Cardiac fibroblast (primary cell): ENCODE data around the gene SCP2.

Source experiments
- DNase-seq, 2 donors: peaks; one replicate each; pipeline versions ENCODE4 v3.0.0 to v3.0.0-alpha.2; 2010; ENCODE audit warnings: low read depth in 2 of 2
- H3K4me3 ChIP-seq, 2 donors: replicated peaks in 1 of 2; 1 replicate in 1 of 2; 2 replicates in 1 of 2; pipeline ENCODE4 v1.5.1; 2011; ENCODE audit warnings: low read depth in 2 of 2, low read length in 2 of 2, mild to moderate bottlenecking in 2 of 2, moderate library complexity in 1 of 2
- TF ChIP-seq, protein P1 (sequence below): IDR thresholded peaks from one replicate; pipeline ENCODE4 v1.5.1; 2011; ENCODE audit warnings: low read depth, mild to moderate bottlenecking, low read length, inconsistent platforms

Gene SCP2

DNA sequence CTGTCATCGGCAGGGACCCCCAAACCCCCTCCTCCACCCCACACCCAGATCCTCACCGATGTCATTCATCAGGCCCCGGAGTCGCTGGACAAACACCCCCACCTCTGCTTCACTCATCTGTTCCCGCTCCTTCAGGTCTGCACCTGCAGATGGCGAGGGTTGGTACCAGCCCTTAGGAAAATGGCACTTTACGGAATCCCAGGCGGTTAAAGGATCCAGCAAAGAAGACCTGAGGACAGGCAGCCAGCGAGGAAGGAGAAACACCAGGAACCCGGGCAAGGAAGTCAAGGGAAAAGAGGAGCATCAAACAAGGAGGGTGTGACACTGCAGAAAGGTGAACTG, 19.3 kb upstream of the SCP2 start:
- H3K4me3 ChIP-seq = no peak overlapping the region
- DNase-seq = no peak
- TF ChIP-seq, protein P1, sequence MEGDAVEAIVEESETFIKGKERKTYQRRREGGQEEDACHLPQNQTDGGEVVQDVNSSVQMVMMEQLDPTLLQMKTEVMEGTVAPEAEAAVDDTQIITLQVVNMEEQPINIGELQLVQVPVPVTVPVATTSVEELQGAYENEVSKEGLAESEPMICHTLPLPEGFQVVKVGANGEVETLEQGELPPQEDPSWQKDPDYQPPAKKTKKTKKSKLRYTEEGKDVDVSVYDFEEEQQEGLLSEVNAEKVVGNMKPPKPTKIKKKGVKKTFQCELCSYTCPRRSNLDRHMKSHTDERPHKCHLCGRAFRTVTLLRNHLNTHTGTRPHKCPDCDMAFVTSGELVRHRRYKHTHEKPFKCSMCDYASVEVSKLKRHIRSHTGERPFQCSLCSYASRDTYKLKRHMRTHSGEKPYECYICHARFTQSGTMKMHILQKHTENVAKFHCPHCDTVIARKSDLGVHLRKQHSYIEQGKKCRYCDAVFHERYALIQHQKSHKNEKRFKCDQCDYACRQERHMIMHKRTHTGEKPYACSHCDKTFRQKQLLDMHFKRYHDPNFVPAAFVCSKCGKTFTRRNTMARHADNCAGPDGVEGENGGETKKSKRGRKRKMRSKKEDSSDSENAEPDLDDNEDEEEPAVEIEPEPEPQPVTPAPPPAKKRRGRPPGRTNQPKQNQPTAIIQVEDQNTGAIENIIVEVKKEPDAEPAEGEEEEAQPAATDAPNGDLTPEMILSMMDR = no peak

DNA sequence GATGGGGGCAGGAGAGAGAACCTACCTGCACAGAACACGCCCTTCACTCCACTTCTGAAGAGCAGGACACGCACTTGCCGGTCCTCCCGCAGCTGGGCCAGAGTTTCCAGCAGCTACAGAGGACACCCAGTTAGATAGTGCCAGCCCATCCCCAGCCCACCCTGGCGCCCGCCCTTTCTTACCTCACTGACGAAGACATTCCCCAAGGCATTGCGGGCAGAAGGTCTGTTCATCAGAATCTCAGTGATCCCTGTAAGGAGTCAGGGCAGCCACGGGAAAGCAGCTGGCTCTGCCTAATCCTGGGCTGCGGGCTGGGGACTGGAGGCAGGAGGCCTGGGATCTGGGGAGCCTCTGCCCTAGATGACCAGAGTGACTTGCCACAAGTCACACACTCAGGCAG, 15.5 kb upstream of the SCP2 start:
- no peak overlapping the region for H3K4me3 ChIP-seq
- TF ChIP-seq, protein P1 = no peak

DNA sequence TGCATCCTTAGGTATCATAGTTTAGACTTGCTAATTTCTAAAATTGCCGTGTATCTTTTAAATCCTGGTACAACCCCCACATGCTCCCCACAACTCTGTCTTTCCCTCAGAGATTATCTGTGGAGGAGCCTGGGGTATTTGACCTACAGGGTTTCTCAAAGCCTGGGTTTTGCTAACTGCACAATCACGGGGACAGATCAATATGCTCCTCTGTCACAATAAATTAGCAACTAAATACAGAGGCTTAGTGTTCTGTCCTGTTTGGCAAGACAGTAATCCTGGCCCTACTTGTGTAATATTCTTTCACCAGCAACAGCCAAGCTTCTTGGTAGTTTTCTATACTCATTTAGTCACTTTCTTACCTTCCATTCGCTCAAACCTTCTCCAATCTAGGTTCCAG, 14.1 kb upstream of the SCP2 start:
- TF ChIP-seq, protein P1 = no peak
- DNase-seq = no peak
- no peak overlapping the region for H3K4me3 ChIP-seq

More for the DNA sequence above, 15.5 kb upstream of the SCP2 start:
- no peak for DNase-seq

DNA sequence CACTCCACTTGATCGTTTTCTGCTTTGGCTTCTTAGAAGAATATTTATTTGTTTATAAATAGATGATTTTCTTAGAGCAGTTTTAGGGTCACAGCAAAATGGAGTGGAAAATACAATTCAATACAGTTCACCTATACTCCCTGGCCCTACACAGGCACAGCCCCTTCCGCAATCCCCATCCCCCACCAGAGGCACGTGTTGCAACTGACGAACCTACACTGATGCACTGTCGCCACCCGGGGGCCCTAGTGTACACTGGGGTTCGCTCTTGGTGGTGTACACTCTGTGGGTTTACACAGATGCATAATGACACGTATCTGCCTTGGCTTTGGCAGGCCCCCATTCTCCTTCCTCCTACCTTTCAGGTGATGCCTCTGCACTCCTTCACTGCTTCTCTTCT, 13.5 kb upstream of the SCP2 start:
- TF ChIP-seq, protein P1 = no peak
- no peak for DNase-seq
- H3K4me3 ChIP-seq = no peak overlapping the region

DNA sequence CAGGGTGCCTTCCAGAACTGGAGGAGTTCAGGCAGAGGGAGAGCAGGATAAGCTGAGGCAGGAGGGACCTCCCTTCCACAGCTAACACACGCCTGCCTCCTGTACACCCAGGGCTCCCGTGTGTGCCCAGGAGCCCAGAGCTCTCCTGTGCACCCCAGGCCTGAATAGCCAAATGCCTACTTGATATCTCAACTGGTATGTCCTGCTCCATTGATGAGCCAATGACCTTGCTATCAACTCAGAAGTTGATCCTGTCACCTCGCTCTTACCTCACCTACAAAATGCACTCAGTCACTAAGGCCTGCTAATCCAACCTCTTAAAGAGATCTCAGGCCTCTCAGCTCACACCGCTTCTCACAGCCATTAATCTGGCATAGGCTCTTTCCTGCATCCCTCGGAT, 12.6 kb upstream of the SCP2 start:
- TF ChIP-seq, protein P1 = no peak
- H3K4me3 ChIP-seq = no peak overlapping the region
- no peak for DNase-seq

DNA sequence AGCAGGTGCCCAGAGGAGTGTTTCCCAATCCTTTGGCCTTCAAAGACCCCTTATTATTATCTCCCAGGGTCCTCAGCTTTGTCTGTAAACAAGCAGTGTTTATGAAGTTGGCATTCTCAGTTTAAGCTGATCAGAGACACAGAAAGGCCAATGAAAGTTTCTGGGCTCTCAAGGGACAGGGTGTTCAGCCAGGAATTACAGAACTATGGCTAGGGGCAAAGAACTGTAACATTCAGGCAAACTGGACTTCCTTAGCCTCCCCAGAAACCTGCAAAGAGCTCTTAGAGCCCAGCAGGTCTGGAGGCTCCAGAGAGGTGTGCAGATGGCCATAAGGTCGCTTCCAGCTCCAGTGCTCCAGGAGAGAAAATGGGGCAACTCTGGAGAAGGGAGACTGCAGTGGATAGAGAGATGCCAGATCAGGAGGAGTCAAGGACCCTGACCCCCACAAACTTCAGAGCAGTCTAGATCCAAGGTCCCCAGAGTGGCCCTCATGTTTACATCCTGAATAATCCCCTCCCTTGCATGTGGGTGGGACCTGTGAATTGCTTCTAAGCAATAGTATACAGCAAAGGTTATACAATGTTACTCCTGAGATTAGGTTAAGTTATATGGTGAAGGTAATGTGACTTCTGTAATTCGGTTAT, 11.7 kb upstream of the SCP2 start:
- no peak for DNase-seq
- TF ChIP-seq, protein P1 = no peak
- H3K4me3 ChIP-seq = no peak overlapping the region

DNA sequence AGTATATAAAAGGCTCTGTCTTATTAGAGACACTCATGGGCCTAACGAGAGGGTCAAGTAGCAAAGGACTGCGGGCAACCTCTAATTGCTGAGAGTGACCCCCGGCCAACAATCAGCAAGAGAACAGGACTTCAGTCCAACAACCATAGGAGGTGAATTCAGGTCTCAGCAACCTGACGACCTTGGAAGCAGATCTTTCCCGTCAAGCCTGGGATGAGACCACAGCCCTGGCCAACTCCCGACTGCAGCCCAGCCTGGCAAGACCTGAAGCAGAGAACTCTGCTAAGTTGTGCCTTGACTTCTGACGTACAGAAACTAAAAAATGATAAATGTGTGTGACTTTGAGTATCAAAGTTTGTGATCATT, 11.2 kb upstream of the SCP2 start:
- H3K4me3 ChIP-seq = no peak overlapping the region
- TF ChIP-seq, protein P1 = no peak
- DNase-seq = no peak
